ENCODE measurements around the gene RIMBP2. TPM values are rescaled to one million over a fixed set of nuclear protein-coding genes. Genes with fewer than 3 reads are reported as not detected.

RIMBP2 gene
- polyA plus RNA-seq, 1 donor from 2014 or later, result 14.6 TPM

DNA sequence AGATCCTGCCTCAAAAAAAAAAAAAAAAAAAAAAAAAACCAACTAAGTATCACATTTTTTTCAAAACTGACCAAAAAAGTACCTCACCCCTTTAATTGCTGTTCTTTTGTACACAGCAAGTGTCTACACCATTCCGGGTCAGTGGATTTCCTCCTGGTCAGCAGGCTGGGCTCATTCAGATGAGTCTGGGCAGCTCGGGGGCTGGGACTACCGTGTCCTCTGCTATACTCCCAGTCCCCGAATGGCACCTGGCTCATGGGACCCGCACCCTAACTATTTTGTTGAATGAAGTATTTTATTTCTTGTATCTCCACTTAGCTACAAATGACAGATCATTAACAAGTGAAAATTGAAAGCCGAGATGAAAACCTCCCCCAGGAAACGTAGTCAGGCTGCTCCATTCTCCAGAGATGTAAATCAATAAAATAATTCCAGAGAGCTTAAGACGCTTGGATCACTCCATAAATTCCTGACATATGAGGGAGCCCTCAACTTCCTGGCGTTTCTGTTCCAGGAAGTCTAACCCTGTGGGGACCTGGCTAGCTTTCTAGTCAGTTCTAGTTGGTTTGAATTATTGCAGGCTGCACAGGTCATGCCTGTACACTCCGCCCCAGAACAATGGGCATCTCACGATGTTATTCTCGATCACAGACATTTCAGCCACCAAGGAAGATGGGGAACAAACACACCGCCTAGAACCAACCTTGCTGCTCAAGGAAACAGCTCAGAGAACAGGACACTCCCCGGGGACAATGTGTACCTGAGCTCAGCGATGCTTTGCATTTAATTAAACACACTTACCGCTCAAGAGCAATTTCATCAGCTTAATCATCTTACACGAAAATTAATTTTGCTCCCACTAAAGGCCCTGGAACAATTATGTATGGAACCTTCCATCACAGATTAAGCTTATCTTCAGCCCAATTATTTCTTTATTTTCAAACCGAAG lies 76.3 kb downstream of the RIMBP2 start:
- H3K4me3 ChIP-seq (ENCODE audit: low read length), result no peak overlapping the region
- H3K27me3 ChIP-seq (ENCODE audit: insufficient read depth, low read depth, low read length), result no peaks in the 10 kb centered on the region
- no peaks in the 10 kb centered on the region for H3K79me2 ChIP-seq (replicated peaks; ENCODE audit: insufficient read depth, low read length)
- no peak overlapping the region for H3K9ac ChIP-seq (ENCODE audit: low read length)
- H3K4me2 ChIP-seq (ENCODE audit: low read length), result no peak overlapping the region
- no peaks in the 10 kb centered on the region for H3F3A ChIP-seq (ENCODE audit: insufficient read depth, low read length, poor library complexity, severe bottlenecking)
- no peak overlapping the region for H3K27ac ChIP-seq (ENCODE audit: low read length)
- H4K20me1 ChIP-seq (ENCODE audit: insufficient read depth), result no peaks in the 10 kb centered on the region
- H2AFZ ChIP-seq (ENCODE audit: low read depth, low read length), result no peak overlapping the region
- H3K9me2 ChIP-seq (ENCODE audit: insufficient read depth, low read length), result no peaks in the 10 kb centered on the region
- TF ChIP-seq, protein P1, sequence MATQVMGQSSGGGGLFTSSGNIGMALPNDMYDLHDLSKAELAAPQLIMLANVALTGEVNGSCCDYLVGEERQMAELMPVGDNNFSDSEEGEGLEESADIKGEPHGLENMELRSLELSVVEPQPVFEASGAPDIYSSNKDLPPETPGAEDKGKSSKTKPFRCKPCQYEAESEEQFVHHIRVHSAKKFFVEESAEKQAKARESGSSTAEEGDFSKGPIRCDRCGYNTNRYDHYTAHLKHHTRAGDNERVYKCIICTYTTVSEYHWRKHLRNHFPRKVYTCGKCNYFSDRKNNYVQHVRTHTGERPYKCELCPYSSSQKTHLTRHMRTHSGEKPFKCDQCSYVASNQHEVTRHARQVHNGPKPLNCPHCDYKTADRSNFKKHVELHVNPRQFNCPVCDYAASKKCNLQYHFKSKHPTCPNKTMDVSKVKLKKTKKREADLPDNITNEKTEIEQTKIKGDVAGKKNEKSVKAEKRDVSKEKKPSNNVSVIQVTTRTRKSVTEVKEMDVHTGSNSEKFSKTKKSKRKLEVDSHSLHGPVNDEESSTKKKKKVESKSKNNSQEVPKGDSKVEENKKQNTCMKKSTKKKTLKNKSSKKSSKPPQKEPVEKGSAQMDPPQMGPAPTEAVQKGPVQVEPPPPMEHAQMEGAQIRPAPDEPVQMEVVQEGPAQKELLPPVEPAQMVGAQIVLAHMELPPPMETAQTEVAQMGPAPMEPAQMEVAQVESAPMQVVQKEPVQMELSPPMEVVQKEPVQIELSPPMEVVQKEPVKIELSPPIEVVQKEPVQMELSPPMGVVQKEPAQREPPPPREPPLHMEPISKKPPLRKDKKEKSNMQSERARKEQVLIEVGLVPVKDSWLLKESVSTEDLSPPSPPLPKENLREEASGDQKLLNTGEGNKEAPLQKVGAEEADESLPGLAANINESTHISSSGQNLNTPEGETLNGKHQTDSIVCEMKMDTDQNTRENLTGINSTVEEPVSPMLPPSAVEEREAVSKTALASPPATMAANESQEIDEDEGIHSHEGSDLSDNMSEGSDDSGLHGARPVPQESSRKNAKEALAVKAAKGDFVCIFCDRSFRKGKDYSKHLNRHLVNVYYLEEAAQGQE (IDR thresholded peaks at IDR 0.05; ENCODE audit: borderline replicate concordance), result peak; percentile 27
- no peak for TF ChIP-seq EZH2 (IDR thresholded peaks at IDR 0.05; ENCODE audit: borderline replicate concordance, insufficient read depth, low read length, poor library complexity, severe bottlenecking)
- no peak for TF ChIP-seq EP300 (conservative IDR thresholded peaks at IDR 0.05; ENCODE audit: poor library complexity, severe bottlenecking)
- no peaks in the 10 kb centered on the region for H3K36me3 ChIP-seq (ENCODE audit: insufficient read depth, low read length)
- no peaks in the 10 kb centered on the region for H3K9me3 ChIP-seq (ENCODE audit: low read length)

DNA sequence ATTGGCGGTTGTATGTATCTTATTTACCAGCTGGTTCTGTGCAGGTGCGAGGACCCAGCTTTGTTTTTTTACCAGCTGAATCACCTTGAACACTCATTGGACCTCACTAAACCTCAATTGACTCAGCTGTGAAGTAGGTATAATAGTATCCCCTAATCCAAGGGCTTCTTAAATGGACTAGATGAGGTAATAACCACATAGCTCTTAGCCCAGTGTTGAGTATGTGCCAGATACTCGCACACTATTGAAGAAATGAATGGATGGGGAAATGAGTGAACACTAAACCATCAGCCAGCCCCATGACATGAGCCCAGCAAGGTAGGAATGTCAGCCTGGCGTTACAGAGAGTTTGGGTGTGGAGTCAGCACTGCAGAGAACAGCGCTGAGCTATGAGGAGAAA lies 79.7 kb downstream of the RIMBP2 start:
- Histone ChIP-seq H3F3A (ENCODE audit: insufficient read depth, low read length, poor library complexity, severe bottlenecking) (no peaks in the 10 kb centered on the region), H2AFZ (ENCODE audit: low read depth, low read length) (no peak overlapping the region), H4K20me1 (ENCODE audit: insufficient read depth) (no peaks in the 10 kb centered on the region), H3K4me3 (ENCODE audit: low read length) (no peak overlapping the region), H3K27me3 (ENCODE audit: insufficient read depth, low read depth, low read length) (no peaks in the 10 kb centered on the region), H3K27ac (ENCODE audit: low read length) (no peak overlapping the region), H3K36me3 (ENCODE audit: insufficient read depth, low read length) (no peaks in the 10 kb centered on the region), H3K9ac (ENCODE audit: low read length) (no peak overlapping the region), H3K79me2 (replicated peaks; ENCODE audit: insufficient read depth, low read length) (no peaks in the 10 kb centered on the region), H3K4me2 (ENCODE audit: low read length) (no peak overlapping the region), H3K9me2 (ENCODE audit: insufficient read depth, low read length) (no peaks in the 10 kb centered on the region), H3K9me3 (ENCODE audit: low read length) (no peaks in the 10 kb centered on the region)
- TF ChIP-seq EP300 (conservative IDR thresholded peaks at IDR 0.05; ENCODE audit: poor library complexity, severe bottlenecking) (no peak), RAD21 (conservative IDR thresholded peaks at IDR 0.05) (no peak), MXI1 (conservative IDR thresholded peaks at IDR 0.05; ENCODE audit: poor library complexity, severe bottlenecking) (no peak), SMC3 (conservative IDR thresholded peaks at IDR 0.05; ENCODE audit: poor library complexity) (no peak), EZH2 (IDR thresholded peaks at IDR 0.05; ENCODE audit: borderline replicate concordance, insufficient read depth, low read length, poor library complexity, severe bottlenecking) (no peak), POLR2AphosphoS5 (IDR thresholded peaks at IDR 0.05) (no peak), TAF1 (IDR thresholded peaks at IDR 0.05; ENCODE audit: low read depth) (no peak)
- TF ChIP-seq, protein P1 (IDR thresholded peaks at IDR 0.05; ENCODE audit: borderline replicate concordance), result no peak
- TF ChIP-seq, protein P2, sequence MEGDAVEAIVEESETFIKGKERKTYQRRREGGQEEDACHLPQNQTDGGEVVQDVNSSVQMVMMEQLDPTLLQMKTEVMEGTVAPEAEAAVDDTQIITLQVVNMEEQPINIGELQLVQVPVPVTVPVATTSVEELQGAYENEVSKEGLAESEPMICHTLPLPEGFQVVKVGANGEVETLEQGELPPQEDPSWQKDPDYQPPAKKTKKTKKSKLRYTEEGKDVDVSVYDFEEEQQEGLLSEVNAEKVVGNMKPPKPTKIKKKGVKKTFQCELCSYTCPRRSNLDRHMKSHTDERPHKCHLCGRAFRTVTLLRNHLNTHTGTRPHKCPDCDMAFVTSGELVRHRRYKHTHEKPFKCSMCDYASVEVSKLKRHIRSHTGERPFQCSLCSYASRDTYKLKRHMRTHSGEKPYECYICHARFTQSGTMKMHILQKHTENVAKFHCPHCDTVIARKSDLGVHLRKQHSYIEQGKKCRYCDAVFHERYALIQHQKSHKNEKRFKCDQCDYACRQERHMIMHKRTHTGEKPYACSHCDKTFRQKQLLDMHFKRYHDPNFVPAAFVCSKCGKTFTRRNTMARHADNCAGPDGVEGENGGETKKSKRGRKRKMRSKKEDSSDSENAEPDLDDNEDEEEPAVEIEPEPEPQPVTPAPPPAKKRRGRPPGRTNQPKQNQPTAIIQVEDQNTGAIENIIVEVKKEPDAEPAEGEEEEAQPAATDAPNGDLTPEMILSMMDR (IDR thresholded peaks at IDR 0.05; ENCODE audit: poor library complexity, severe bottlenecking), result no peak

All from neural cell (in vitro differentiated cells).